ENCODE data around the gene MYEOV. TPM values are rescaled to one million over a fixed set of nuclear protein-coding genes. Genes with fewer than 3 reads are reported as not detected.

MYEOV gene
- total RNA-seq, 1 experiment from 2014 or later = 0.52 TPM

GRCh38 chr11:69311767-69312385 lies 17.9 kb downstream of the MYEOV start:
- BruUV-seq (replicated peaks) = no TSS peak

GRCh38 chr11:69312453-69313404 lies 18.8 kb downstream of the MYEOV start:
- no peak for TF ChIP-seq CTCF (IDR thresholded peaks at IDR 0.05; ENCODE audit: insufficient read depth in 1 of 2, low read depth in 1 of 2, low read length in 1 of 2, severe bottlenecking in 1 of 2, unreplicated experiment in 1 of 2)
- ChIA-PET CTCF (interaction anchor here (0.7 kb wide), 1 partner anchor 18 kb away, joined by 3 read pairs; no protein-coding TSS in a partner anchor), POLR2A (no interaction called here)
- no peak overlapping the region for H3K4me3 Mint-ChIP-seq (ENCODE audit: unreplicated experiment)
- H3K9me3 Mint-ChIP-seq (ENCODE audit: unreplicated experiment) = no peaks in the 10 kb centered on the region
- no peaks in the 10 kb centered on the region for H3K27me3 Mint-ChIP-seq (ENCODE audit: insufficient read depth, unreplicated experiment)
- H3K4me1 Mint-ChIP-seq (ENCODE audit: low read depth, unreplicated experiment) = no peaks in the 10 kb centered on the region
- H3K36me3 Mint-ChIP-seq (ENCODE audit: insufficient read depth, unreplicated experiment) = no peaks in the 10 kb centered on the region
- Histone ChIP-seq H3K36me3 (ENCODE audit: control insufficient read depth, insufficient read depth, low read length) (no peaks in the 10 kb centered on the region), H3K27me3 (replicated peaks; ENCODE audit: control insufficient read depth, insufficient read depth, low read length) (no peaks in the 10 kb centered on the region), H3K9me3 (no peaks in the 10 kb centered on the region), H3K4me1 (no peaks in the 10 kb centered on the region), H3K4me3 (ENCODE audit: low read depth, low read length) (no peak overlapping the region)
- DNase-seq = peak in 1 of 2 experiments; percentile 37
- H3K27ac Mint-ChIP-seq (ENCODE audit: unreplicated experiment) = no peak overlapping the region
- BruUV-seq (replicated peaks) = no TSS peak
- intact Hi-C loops (cut with micrococcal nuclease; ENCODE audit: unreplicated experiment) = no loop called here

More at GRCh38 chr11:69311767-69312385, 17.9 kb downstream of the MYEOV start:
- DNase-seq = peak in 1 of 2 experiments; percentile 28
- no peak overlapping the region for H3K27ac Mint-ChIP-seq (ENCODE audit: unreplicated experiment)
- no peaks in the 10 kb centered on the region for H3K4me1 Mint-ChIP-seq (ENCODE audit: low read depth, unreplicated experiment)
- Histone ChIP-seq H3K36me3 (ENCODE audit: control insufficient read depth, insufficient read depth, low read length) (no peaks in the 10 kb centered on the region), H3K4me3 (ENCODE audit: low read depth, low read length) (no peak overlapping the region), H3K9me3 (no peaks in the 10 kb centered on the region), H3K4me1 (no peaks in the 10 kb centered on the region), H3K27me3 (replicated peaks; ENCODE audit: control insufficient read depth, insufficient read depth, low read length) (no peaks in the 10 kb centered on the region)
- no peaks in the 10 kb centered on the region for H3K27me3 Mint-ChIP-seq (ENCODE audit: insufficient read depth, unreplicated experiment)
- ChIA-PET POLR2A (no interaction called here), CTCF (interaction anchor here (0.7 kb wide), 1 partner anchor 17 kb away, joined by 3 read pairs; no protein-coding TSS in a partner anchor)
- no peak for TF ChIP-seq CTCF (IDR thresholded peaks at IDR 0.05; ENCODE audit: insufficient read depth in 1 of 2, low read depth in 1 of 2, low read length in 1 of 2, severe bottlenecking in 1 of 2, unreplicated experiment in 1 of 2)
- no peaks in the 10 kb centered on the region for H3K9me3 Mint-ChIP-seq (ENCODE audit: unreplicated experiment)
- no peaks in the 10 kb centered on the region for H3K36me3 Mint-ChIP-seq (ENCODE audit: insufficient read depth, unreplicated experiment)
- intact Hi-C loops (cut with micrococcal nuclease; ENCODE audit: unreplicated experiment) = no loop called here
- no peak overlapping the region for H3K4me3 Mint-ChIP-seq (ENCODE audit: unreplicated experiment)

GRCh38 chr11:69313992-69314391 lies 20.0 kb downstream of the MYEOV start:
- BruUV-seq (replicated peaks) = no TSS peak
- Histone ChIP-seq H3K36me3 (ENCODE audit: control insufficient read depth, insufficient read depth, low read length) (no peaks in the 10 kb centered on the region), H3K4me3 (ENCODE audit: low read depth, low read length) (no peak overlapping the region), H3K9me3 (no peaks in the 10 kb centered on the region), H3K4me1 (no peaks in the 10 kb centered on the region), H3K27me3 (replicated peaks; ENCODE audit: control insufficient read depth, insufficient read depth, low read length) (no peaks in the 10 kb centered on the region)
- Mint-ChIP-seq H3K4me3 (ENCODE audit: unreplicated experiment) (no peak overlapping the region), H3K27ac (ENCODE audit: unreplicated experiment) (no peak overlapping the region), H3K27me3 (ENCODE audit: insufficient read depth, unreplicated experiment) (no peaks in the 10 kb centered on the region), H3K9me3 (ENCODE audit: unreplicated experiment) (peaks cover 4% of the 10 kb centered on the region), H3K36me3 (ENCODE audit: insufficient read depth, unreplicated experiment) (no peaks in the 10 kb centered on the region), H3K4me1 (ENCODE audit: low read depth, unreplicated experiment) (no peaks in the 10 kb centered on the region)
- POLR2A ChIA-PET = no interaction called here
- CTCF ChIA-PET = no interaction called here
- no peak for TF ChIP-seq CTCF (IDR thresholded peaks at IDR 0.05; ENCODE audit: insufficient read depth in 1 of 2, low read depth in 1 of 2, low read length in 1 of 2, severe bottlenecking in 1 of 2, unreplicated experiment in 1 of 2)
- intact Hi-C loops (cut with micrococcal nuclease; ENCODE audit: unreplicated experiment) = no loop called here
- DNase-seq = no peak

All from Caco-2 (cell line).